ENCODE measurements around the gene AARS1.
"Not testable (repeated sequence)": the region's sequence is repeated elsewhere in the genome, so short reads cannot be mapped to it uniquely, and the experiment has no call there.

The AARS1 gene

GRCh38 chr16:70223971-70224513 lies 65.3 kb downstream of the AARS1 start:
- DNase-seq (ENCODE audit: low read depth in 1 of 2, low spot score in 1 of 2); in situ Hi-C loops (cut with HindIII; ENCODE audit: low pct_unique_long_range_greater_than_20kb, low sequenced_read_pairs): not testable (repeated sequence)

GRCh38 chr16:70223216-70223615 lies 66.1 kb downstream of the AARS1 start:
- in situ Hi-C loops (cut with HindIII; ENCODE audit: low pct_unique_long_range_greater_than_20kb, low sequenced_read_pairs); DNase-seq (ENCODE audit: low read depth in 1 of 2, low spot score in 1 of 2): not testable (repeated sequence)

GRCh38 chr16:70222574-70222973 lies 66.7 kb downstream of the AARS1 start:
- DNase-seq (ENCODE audit: low read depth in 1 of 2, low spot score in 1 of 2); in situ Hi-C loops (cut with HindIII; ENCODE audit: low pct_unique_long_range_greater_than_20kb, low sequenced_read_pairs): not testable (repeated sequence)

GRCh38 chr16:70218586-70218985 lies 70.7 kb downstream of the AARS1 start:
- in situ Hi-C loops (cut with HindIII; ENCODE audit: low pct_unique_long_range_greater_than_20kb, low sequenced_read_pairs); DNase-seq (ENCODE audit: low read depth in 1 of 2, low spot score in 1 of 2): not testable (repeated sequence)

GRCh38 chr16:70206382-70206781 lies 82.9 kb downstream of the AARS1 start:
- DNase-seq (ENCODE audit: low read depth in 1 of 2, low spot score in 1 of 2); in situ Hi-C loops (cut with HindIII; ENCODE audit: low pct_unique_long_range_greater_than_20kb, low sequenced_read_pairs): not testable (repeated sequence)

- DNase-seq (ENCODE audit: low read depth in 1 of 2, low spot score in 1 of 2); in situ Hi-C loops (cut with HindIII; ENCODE audit: low pct_unique_long_range_greater_than_20kb, low sequenced_read_pairs): not testable (repeated sequence)
Measured at GRCh38 chr16:70204668-70205405, 84.5 kb downstream of the AARS1 start.

- DNase-seq (ENCODE audit: low read depth in 1 of 2, low spot score in 1 of 2); in situ Hi-C loops (cut with HindIII; ENCODE audit: low pct_unique_long_range_greater_than_20kb, low sequenced_read_pairs): not testable (repeated sequence)
Measured at GRCh38 chr16:70204010-70204409, 85.3 kb downstream of the AARS1 start.

GRCh38 chr16:70203508-70203907 lies 85.8 kb downstream of the AARS1 start:
- DNase-seq (ENCODE audit: low read depth in 1 of 2, low spot score in 1 of 2); in situ Hi-C loops (cut with HindIII; ENCODE audit: low pct_unique_long_range_greater_than_20kb, low sequenced_read_pairs): not testable (repeated sequence)
